ENCODE results near the gene CPLX4.

CPLX4 gene

DNA sequence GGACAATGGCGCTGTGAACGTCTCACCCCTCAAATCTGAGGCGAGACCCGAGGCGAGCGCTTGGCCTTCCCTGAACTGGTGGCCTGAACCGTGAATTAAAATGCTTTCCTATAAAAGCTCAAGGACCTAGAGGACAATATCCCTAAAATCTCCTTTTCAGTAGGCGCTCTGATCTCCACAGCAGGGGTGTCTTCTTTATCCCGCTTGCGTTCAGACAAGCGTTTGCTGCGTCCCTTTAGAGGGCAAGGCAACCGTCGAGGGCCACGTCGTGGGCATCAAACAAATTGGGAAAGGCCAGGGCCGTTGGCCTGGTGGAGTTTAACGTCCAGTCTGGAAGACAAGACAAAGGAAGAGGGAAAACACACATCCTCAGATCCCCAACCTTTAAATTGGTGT is 43.9 kb downstream of the CPLX4 start:
- no peak overlapping the region for H2AFZ ChIP-seq (ENCODE audit: low read depth, low read length)
- peaks cover 25% of the 10 kb centered on the region for H3K27me3 ChIP-seq (ENCODE audit: low read depth, low read length)
- H3K4me1 ChIP-seq (ENCODE audit: low read length): peaks cover 7% of the 10 kb centered on the region
- no peak overlapping the region for H3K4me2 ChIP-seq (ENCODE audit: low read length)
- H3K36me3 ChIP-seq (replicated peaks; ENCODE audit: low read depth, low read length): no peaks in the 10 kb centered on the region
- H3K4me3 ChIP-seq (ENCODE audit: low read length): no peak overlapping the region
- H3K27ac ChIP-seq (ENCODE audit: low read length): no peak overlapping the region
- H3K79me2 ChIP-seq (ENCODE audit: low read length): no peaks in the 10 kb centered on the region
- no peaks in the 10 kb centered on the region for H4K20me1 ChIP-seq (ENCODE audit: insufficient read depth, low read length)
- no peak overlapping the region for H3K9ac ChIP-seq (ENCODE audit: low read length)
- TF ChIP-seq, protein P1, sequence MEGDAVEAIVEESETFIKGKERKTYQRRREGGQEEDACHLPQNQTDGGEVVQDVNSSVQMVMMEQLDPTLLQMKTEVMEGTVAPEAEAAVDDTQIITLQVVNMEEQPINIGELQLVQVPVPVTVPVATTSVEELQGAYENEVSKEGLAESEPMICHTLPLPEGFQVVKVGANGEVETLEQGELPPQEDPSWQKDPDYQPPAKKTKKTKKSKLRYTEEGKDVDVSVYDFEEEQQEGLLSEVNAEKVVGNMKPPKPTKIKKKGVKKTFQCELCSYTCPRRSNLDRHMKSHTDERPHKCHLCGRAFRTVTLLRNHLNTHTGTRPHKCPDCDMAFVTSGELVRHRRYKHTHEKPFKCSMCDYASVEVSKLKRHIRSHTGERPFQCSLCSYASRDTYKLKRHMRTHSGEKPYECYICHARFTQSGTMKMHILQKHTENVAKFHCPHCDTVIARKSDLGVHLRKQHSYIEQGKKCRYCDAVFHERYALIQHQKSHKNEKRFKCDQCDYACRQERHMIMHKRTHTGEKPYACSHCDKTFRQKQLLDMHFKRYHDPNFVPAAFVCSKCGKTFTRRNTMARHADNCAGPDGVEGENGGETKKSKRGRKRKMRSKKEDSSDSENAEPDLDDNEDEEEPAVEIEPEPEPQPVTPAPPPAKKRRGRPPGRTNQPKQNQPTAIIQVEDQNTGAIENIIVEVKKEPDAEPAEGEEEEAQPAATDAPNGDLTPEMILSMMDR (IDR thresholded peaks at IDR 0.05; ENCODE audit: low read depth, low read length): no peak
- no peak for TF ChIP-seq EZH2phosphoT487 (IDR thresholded peaks at IDR 0.05; ENCODE audit: low read depth)
- no peaks in the 10 kb centered on the region for H3K9me3 ChIP-seq (ENCODE audit: insufficient read depth, low read length)

DNA sequence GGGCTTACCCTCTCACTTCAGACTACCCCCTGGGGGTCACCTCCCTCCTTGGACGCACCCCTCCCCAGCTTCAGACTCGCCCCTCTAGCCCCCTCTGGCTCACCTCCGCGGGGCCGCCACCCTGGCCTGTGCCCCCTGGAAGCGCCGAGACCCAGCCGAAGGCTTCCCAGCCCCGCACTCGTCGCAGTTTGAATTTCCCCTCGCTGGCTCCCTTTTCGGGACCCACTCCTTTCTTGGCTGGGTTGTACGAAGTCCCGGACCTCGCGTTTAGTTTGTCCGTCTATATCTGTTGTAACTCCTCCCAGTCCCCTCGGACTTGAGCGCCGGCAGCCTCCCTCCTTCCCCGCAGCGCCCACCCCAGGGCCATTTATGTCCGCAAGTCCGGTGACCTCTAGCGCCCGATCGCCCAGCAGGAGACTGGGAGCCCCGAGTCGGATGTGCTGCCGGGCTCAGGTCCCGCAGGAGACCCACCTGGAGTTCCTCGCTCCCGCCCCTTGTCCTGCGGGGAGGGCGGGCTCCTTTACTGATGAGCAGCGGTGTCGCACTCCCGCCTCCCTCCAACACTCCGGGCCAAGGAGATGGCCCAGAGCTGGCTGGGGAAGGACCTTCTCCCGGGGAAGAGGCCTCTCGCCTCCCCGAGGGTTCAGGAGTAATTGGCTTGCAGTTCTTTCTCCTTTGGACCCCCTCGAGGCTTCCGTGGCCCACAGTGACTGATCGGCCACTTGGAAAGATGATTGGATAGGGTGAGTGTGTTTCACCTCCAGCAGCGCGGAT is 44.5 kb downstream of the CPLX4 start:
- no peak overlapping the region for H3K27ac ChIP-seq (ENCODE audit: low read length)
- no peaks in the 10 kb centered on the region for H4K20me1 ChIP-seq (ENCODE audit: insufficient read depth, low read length)
- H3K9ac ChIP-seq (ENCODE audit: low read length): no peak overlapping the region
- no peaks in the 10 kb centered on the region for H3K79me2 ChIP-seq (ENCODE audit: low read length)
- H3K4me1 ChIP-seq (ENCODE audit: low read length): peaks cover 2% of the 10 kb centered on the region
- H3K36me3 ChIP-seq (replicated peaks; ENCODE audit: low read depth, low read length): no peaks in the 10 kb centered on the region
- H2AFZ ChIP-seq (ENCODE audit: low read depth, low read length): no peak overlapping the region
- H3K4me3 ChIP-seq (ENCODE audit: low read length): no peak overlapping the region
- TF ChIP-seq, protein P1 (IDR thresholded peaks at IDR 0.05; ENCODE audit: low read depth, low read length): no peak
- TF ChIP-seq EZH2phosphoT487 (IDR thresholded peaks at IDR 0.05; ENCODE audit: low read depth): no peak
- no peaks in the 10 kb centered on the region for H3K9me3 ChIP-seq (ENCODE audit: insufficient read depth, low read length)
- peaks cover 22% of the 10 kb centered on the region for H3K27me3 ChIP-seq (ENCODE audit: low read depth, low read length)
- no peak overlapping the region for H3K4me2 ChIP-seq (ENCODE audit: low read length)

DNA sequence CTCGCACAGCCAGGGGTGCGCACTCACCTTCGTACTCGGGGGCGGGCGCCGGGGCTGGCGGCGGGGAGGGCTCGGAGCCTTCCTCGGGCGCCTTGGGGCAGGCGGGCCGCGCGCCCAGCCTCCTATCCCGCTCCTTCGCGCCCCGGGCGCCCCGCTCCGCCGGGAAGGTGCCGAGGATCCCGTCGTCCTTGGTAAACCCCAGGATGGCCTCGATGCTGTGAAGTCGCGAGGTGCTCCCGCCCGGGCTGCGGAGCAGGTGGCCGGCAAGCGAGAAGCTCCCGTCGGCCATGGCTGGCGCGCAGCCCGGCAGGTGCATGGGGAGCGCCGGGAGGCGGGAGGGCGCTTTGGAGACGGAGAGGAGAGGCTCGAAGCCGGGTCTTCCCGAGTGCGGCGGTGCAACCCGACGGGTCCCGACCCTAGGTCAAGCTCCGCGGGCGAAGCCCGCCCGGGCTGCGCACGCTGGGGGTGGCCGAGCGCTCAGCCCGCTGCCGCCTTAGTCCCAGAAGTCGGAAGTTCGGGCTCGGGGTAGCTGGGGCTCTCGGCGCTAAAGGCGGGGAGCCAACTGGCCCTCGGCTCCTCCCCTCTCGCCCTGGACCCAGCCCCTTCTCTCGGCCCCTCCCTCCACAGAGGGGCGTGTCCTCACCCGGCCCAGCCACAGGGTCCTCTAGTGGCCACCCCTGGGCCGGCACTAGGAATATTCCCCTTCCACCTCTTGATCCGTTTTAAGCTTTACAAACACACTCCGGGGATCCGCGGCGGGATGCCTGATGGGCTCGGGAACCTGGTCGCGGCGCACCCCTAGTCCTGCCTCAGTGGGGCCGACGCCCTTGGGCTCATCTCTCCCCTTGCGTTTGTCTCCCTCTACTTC is 45.3 kb downstream of the CPLX4 start, which contains the start of gene RAX:
TSS of gene RAX (minus strand) at position 564 of the 868 bp plus-strand sequence. CDS start at position 316, 248 bp downstream.
- H3K27ac ChIP-seq (ENCODE audit: low read length): no peak within 1 kb of the TSS

More for the DNA sequence above, 45.3 kb downstream of the CPLX4 start, which contains the start of gene RAX:
- no peak within 1 kb of the TSS for H3K9ac ChIP-seq (ENCODE audit: low read length)
- no peak within 1 kb of the TSS for H3K4me2 ChIP-seq (ENCODE audit: low read length)
- no peak within 1 kb of the TSS for H2AFZ ChIP-seq (ENCODE audit: low read depth, low read length)
- H3K79me2 ChIP-seq (ENCODE audit: low read length): no peaks in the 10 kb centered on the region
- no peaks in the 10 kb centered on the region for H3K4me1 ChIP-seq (ENCODE audit: low read length)
- H3K4me3 ChIP-seq (ENCODE audit: low read length): no peak within 1 kb of the TSS
- no peaks in the 10 kb centered on the region for H3K9me3 ChIP-seq (ENCODE audit: insufficient read depth, low read length)
- peaks cover 14% of the 10 kb centered on the region for H3K27me3 ChIP-seq (ENCODE audit: low read depth, low read length)
- no peaks in the 10 kb centered on the region for H3K36me3 ChIP-seq (replicated peaks; ENCODE audit: low read depth, low read length)
- no peaks in the 10 kb centered on the region for H4K20me1 ChIP-seq (ENCODE audit: insufficient read depth, low read length)
- TF ChIP-seq, protein P1 (IDR thresholded peaks at IDR 0.05; ENCODE audit: low read depth, low read length): no peak
- no peak for TF ChIP-seq EZH2phosphoT487 (IDR thresholded peaks at IDR 0.05; ENCODE audit: low read depth)
